ENCODE measurements around the gene PNMA6E. TPM values are rescaled to one million over a fixed set of nuclear protein-coding genes. Genes with fewer than 3 reads are reported as not detected.

Gene PNMA6E
- total and polyA plus RNA-seq, 2 of the 13 experiments (the other 11 are each of a cell fraction or from before 2014, with no cell fraction given) = not detected

DNA sequence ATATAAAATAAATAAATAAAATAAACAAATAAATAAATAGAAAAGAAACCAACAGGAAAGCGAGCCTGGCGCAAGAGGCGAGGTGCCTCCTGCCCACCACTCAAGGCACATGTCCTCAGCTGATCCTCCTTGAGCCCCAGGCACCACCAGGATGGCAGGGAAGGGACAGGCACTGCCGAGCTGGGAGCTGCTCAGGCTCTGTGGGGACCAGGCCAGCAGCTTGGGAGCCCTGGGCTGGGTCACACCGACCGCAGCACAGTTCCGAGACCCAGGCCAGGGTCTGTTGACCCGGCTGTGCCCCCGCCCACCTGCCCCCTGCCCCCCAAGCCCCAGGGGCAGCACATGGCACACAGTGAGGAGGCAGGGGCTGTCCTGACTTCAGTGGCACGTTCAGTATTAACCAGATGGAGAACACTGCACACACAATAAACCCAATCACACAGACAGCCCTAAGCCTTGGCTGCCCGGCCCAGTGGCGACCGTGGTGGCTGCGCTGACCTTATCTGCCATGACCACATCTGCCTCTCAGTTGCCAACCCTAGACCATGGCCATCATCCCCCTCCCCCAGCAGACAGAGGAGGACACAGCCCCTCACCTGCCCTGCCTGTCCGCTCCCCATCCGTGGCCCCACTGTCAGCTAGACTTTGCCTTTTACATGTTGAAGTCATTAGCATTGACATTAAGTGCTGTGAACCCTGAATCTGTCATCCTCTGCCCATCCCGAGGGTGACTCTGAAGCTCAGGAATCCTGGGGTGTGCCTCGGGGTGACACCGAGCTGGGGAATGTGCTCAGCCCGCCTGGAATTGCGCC, 47.6 kb upstream of the PNMA6E start:
- H3K36me3 ChIP-seq (replicated peaks in 1 of 2; ENCODE audit: control insufficient read depth in 1 of 2, insufficient read depth in 2 of 2, low read length in 2 of 2) = no peaks in the 10 kb centered on the region
- H3K27ac ChIP-seq (ENCODE audit: extremely low read length, insufficient read depth, low read length) = no peak overlapping the region
- BruUV-seq (replicated peaks) = no TSS peak
- intact Hi-C loops (cut with micrococcal nuclease; ENCODE audit: unreplicated experiment) = no loop called here
- H3K27me3 ChIP-seq (ENCODE audit: control insufficient read depth in 1 of 2, insufficient read depth in 2 of 2, low read length in 2 of 2) = no peaks in the 10 kb centered on the region
- no peaks in the 10 kb centered on the region for H3K4me1 ChIP-seq (ENCODE audit: insufficient read depth, low read length)
- ChIA-PET POLR2A (interaction anchor here (0.5 kb wide), 1 partner anchor 11 kb away, joined by 3 read pairs; no protein-coding TSS in a partner anchor), CTCF (ENCODE audit: low intra/inter-chr PET ratio, low total read pairs) (no interaction called here)
- no peaks in the 10 kb centered on the region for H3K79me2 ChIP-seq (ENCODE audit: insufficient read depth, low read length)
- no peak for ATAC-seq
- DNase-seq (ENCODE audit: low spot score) = no peak
- in situ Hi-C loops (cut with HindIII; ENCODE audit: extremely low pct_ligation_motif_present, low pct_unique_long_range_greater_than_20kb) = no loop called here
- no peak for FAIRE-seq
- 100% methylated on average over 3 of the region's 21 CpGs for WGBS (ENCODE audit: low lambda C conversion rate)
- H3K4me2 ChIP-seq (ENCODE audit: low read depth, low read length) = no peak overlapping the region
- no peaks in the 10 kb centered on the region for H3K9me3 ChIP-seq (ENCODE audit: low read length)
- no peak overlapping the region for H3K9ac ChIP-seq (ENCODE audit: insufficient read depth, low read depth, low read length)
- no peak overlapping the region for H3K4me3 ChIP-seq (replicated peaks in 1 of 3; ENCODE audit: insufficient read depth in 1 of 3, low read depth in 2 of 3, low read length in 3 of 3)
- H2AFZ ChIP-seq (ENCODE audit: low read length) = no peak overlapping the region
- no peaks in the 10 kb centered on the region for H4K20me1 ChIP-seq (ENCODE audit: insufficient read depth, low read length)
- TF ChIP-seq PITX1 (CRISPR knock-in tag; IDR thresholded peaks at IDR 0.05) (no peak), ZSCAN22 (CRISPR knock-in tag; IDR thresholded peaks at IDR 0.05) (no peak), ZNF713 (CRISPR knock-in tag; IDR thresholded peaks at IDR 0.05) (no peak), ZNF446 (CRISPR knock-in tag; IDR thresholded peaks at IDR 0.05) (no peak), HES4 (CRISPR knock-in tag; IDR thresholded peaks at IDR 0.05; ENCODE audit: borderline replicate concordance) (no peak), FOXK1 (CRISPR knock-in tag; IDR thresholded peaks at IDR 0.05; ENCODE audit: borderline replicate concordance, low read depth) (no peak), KMT2A (CRISPR knock-in tag; IDR thresholded peaks at IDR 0.05) (no peak), E2F1 (CRISPR knock-in tag; IDR thresholded peaks at IDR 0.05) (no peak), ZNF510 (CRISPR knock-in tag; IDR thresholded peaks at IDR 0.05; ENCODE audit: low read depth) (no peak), AHDC1 (CRISPR knock-in tag; IDR thresholded peaks at IDR 0.05; ENCODE audit: borderline replicate concordance) (no peak), ZNF614 (CRISPR knock-in tag; IDR thresholded peaks at IDR 0.05; ENCODE audit: borderline replicate concordance) (no peak), ZBTB44 (CRISPR knock-in tag; IDR thresholded peaks at IDR 0.05) (no peak), GABPB1 (CRISPR knock-in tag; IDR thresholded peaks at IDR 0.05) (no peak)

Data from HepG2 (cell line).